Measurements from ENCODE around the gene PIGK. TPM values are rescaled to one million over a fixed set of nuclear protein-coding genes. Genes with fewer than 3 reads are reported as not detected.

The PIGK gene
- total RNA-seq, 1 experiment from 2014 or later = 53.7 TPM

DNA sequence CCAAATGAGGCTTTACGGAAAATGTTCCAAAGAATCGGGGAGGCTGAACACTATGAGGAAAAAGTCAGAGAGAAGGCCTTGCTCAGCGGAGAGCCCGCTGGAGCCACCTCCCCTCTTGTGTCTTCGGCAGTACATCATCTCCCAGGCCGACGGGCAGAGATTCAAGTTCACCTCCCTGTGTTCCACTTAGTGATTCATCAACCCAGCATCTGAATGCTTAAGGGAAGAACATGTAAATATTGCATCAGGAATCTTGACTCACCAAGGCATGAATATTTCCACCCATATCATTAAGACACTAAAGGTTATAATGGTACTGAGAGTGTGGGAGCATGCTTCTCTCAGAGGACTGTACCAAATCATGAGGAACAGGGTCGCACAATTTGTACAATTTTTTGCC is 179.5 kb downstream of the PIGK start:
- DNase-seq (ENCODE audit: low read depth) = peak; percentile 96

DNA sequence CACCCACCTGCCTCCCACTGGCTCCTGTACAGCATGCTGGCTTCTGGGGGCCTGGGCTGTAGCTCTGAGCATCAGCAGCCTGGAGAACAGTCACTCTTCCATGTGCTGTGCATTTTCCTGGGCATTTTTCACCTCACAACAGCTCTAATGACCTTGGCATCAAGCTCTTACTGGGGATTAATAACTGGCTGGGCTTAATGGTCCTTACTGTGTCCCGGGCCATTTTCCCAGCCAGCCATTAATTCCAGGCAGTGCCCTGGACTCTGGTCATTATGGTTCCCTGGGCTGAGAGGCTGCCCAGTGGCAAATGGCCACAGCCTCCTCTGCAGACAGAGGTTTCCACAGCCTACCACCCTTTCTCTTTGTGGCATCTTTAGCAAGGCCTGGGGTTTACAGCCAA is 180.1 kb downstream of the PIGK start:
- DNase-seq (ENCODE audit: low read depth) = no peak

Other genes starting within 250 kb of the PIGK start
- 426 and 430 TPM in 2 replicates for gene AK5, start 62.6 kb upstream of the PIGK start, total RNA-seq (2014; rRNA removed)